HEK293 (cell line): Measurements from ENCODE around the gene MPP4.

Experiments used
- CTCF ChIP-seq: fragments of 450-650 bp; formaldehyde crosslinking; IDR thresholded peaks from 2 replicates; pipeline ENCODE4 v1.5.1; 2016; ENCODE audit warnings: missing biosample characterization, missing genetic modification characterization
- ZBTB44 ChIP-seq: fragments of 450-650 bp; IDR thresholded peaks from 2 replicates; pipeline ENCODE4 v1.5.1; 2018; ENCODE audit warnings: missing biosample characterization, mild to moderate bottlenecking, missing genetic modification characterization
- ZBTB48 ChIP-seq: fragments of 450-650 bp; formaldehyde crosslinking; IDR thresholded peaks from 2 replicates; pipeline ENCODE4 v1.5.1; 2016; ENCODE audit warnings: missing biosample characterization, missing genetic modification characterization
- ZEB2 ChIP-seq: fragments of 450-650 bp; formaldehyde crosslinking; IDR thresholded peaks from 2 replicates; pipeline ENCODE4 v1.5.1; 2016; ENCODE audit warnings: missing biosample characterization, missing genetic modification characterization
- ZFP37 ChIP-seq: fragments of 450-650 bp; formaldehyde crosslinking; IDR thresholded peaks from 2 replicates; pipeline ENCODE4 v1.5.1; 2016; ENCODE audit warnings: missing biosample characterization, missing genetic modification characterization
- ZNF391 ChIP-seq: fragments of 450-650 bp; formaldehyde crosslinking; IDR thresholded peaks from 2 replicates; pipeline ENCODE4 v1.5.1; 2016; ENCODE audit warnings: low read depth, missing biosample characterization, missing genetic modification characterization, borderline replicate concordance
- ZNF433 ChIP-seq: fragments of 450-650 bp; formaldehyde crosslinking; IDR thresholded peaks from 2 replicates; pipeline ENCODE4 v1.5.1; 2016; ENCODE audit warnings: missing biosample characterization, missing genetic modification characterization, low read depth
- ZNF645 ChIP-seq: fragments of 450-650 bp; formaldehyde crosslinking; IDR thresholded peaks from 2 replicates; pipeline ENCODE4; 2016; ENCODE audit warnings: missing biosample characterization, missing genetic modification characterization
- ZNF792 ChIP-seq: fragments of 450-650 bp; formaldehyde crosslinking; IDR thresholded peaks from 2 replicates; pipeline ENCODE4 v1.5.1; 2016; ENCODE audit warnings: missing biosample characterization, missing genetic modification characterization

- TF ChIP-seq CTCF, result no peak
- no peak for TF ChIP-seq ZBTB44 (tag by site-specific recombination)
- no peak for TF ChIP-seq ZBTB48 (tag by site-specific recombination)
- no peak for TF ChIP-seq ZNF645 (tag by site-specific recombination)
- no peak for TF ChIP-seq ZNF792
- no peak for TF ChIP-seq ZEB2 (tag by site-specific recombination)
- no peak for TF ChIP-seq ZNF433
- no peak for TF ChIP-seq ZFP37 (tag by site-specific recombination)
- TF ChIP-seq ZNF391, result no peak
Measured at GRCh38 chr2:201733544-201733943, 35.1 kb upstream of the MPP4 start.
